Measurements from ENCODE around the gene STON2. TPM values are rescaled to one million over a fixed set of nuclear protein-coding genes. Genes with fewer than 3 reads are reported as not detected.

Gene STON2
- total RNA-seq, 1 experiment from 2014 or later: 28.2 TPM

- intact Hi-C loops (cut with micrococcal nuclease; ENCODE audit: unreplicated experiment): no loop called here
- BruUV-seq (replicated peaks): no TSS peak
- H3K9me3 Mint-ChIP-seq (ENCODE audit: low read depth, unreplicated experiment): no peaks in the 10 kb centered on the region
- H3K36me3 Mint-ChIP-seq (ENCODE audit: insufficient read depth, unreplicated experiment): no peaks in the 10 kb centered on the region
- no peak for DNase-seq
- no peak overlapping the region for H3K4me3 Mint-ChIP-seq (ENCODE audit: low read depth, unreplicated experiment)
- no peak overlapping the region for H3K27ac Mint-ChIP-seq (ENCODE audit: unreplicated experiment)
- CTCF ChIA-PET: no interaction called here
- no peak for TF ChIP-seq CTCF (IDR thresholded peaks at IDR 0.05; ENCODE audit: unreplicated experiment)
- no peaks in the 10 kb centered on the region for H3K4me1 Mint-ChIP-seq (ENCODE audit: low read depth, unreplicated experiment)
- H3K27me3 Mint-ChIP-seq (ENCODE audit: unreplicated experiment): no peaks in the 10 kb centered on the region
Measured at GRCh38 chr14:81261176-81261575, 138.9 kb downstream of the STON2 start.

GRCh38 chr14:81260732-81261131 is 139.4 kb downstream of the STON2 start:
- TF ChIP-seq CTCF (IDR thresholded peaks at IDR 0.05; ENCODE audit: unreplicated experiment): no peak
- CTCF ChIA-PET: no interaction called here
- intact Hi-C loops (cut with micrococcal nuclease; ENCODE audit: unreplicated experiment): no loop called here
- no peaks in the 10 kb centered on the region for H3K27me3 Mint-ChIP-seq (ENCODE audit: unreplicated experiment)
- H3K27ac Mint-ChIP-seq (ENCODE audit: unreplicated experiment): no peak overlapping the region
- DNase-seq: no peak
- H3K4me3 Mint-ChIP-seq (ENCODE audit: low read depth, unreplicated experiment): no peak overlapping the region
- no peaks in the 10 kb centered on the region for H3K4me1 Mint-ChIP-seq (ENCODE audit: low read depth, unreplicated experiment)
- BruUV-seq (replicated peaks): no TSS peak
- H3K36me3 Mint-ChIP-seq (ENCODE audit: insufficient read depth, unreplicated experiment): no peaks in the 10 kb centered on the region
- no peaks in the 10 kb centered on the region for H3K9me3 Mint-ChIP-seq (ENCODE audit: low read depth, unreplicated experiment)

- Mint-ChIP-seq H3K9me3 (ENCODE audit: low read depth, unreplicated experiment) (no peaks in the 10 kb centered on the region), H3K36me3 (ENCODE audit: insufficient read depth, unreplicated experiment) (no peaks in the 10 kb centered on the region), H3K4me1 (ENCODE audit: low read depth, unreplicated experiment) (no peaks in the 10 kb centered on the region), H3K27ac (ENCODE audit: unreplicated experiment) (no peak overlapping the region), H3K4me3 (ENCODE audit: low read depth, unreplicated experiment) (no peak overlapping the region), H3K27me3 (ENCODE audit: unreplicated experiment) (no peaks in the 10 kb centered on the region)
- no peak for TF ChIP-seq CTCF (IDR thresholded peaks at IDR 0.05; ENCODE audit: unreplicated experiment)
- CTCF ChIA-PET: no interaction called here
- no peak for DNase-seq
- no TSS peak for BruUV-seq (replicated peaks)
- intact Hi-C loops (cut with micrococcal nuclease; ENCODE audit: unreplicated experiment): no loop called here
Measured at GRCh38 chr14:81256289-81256960, 143.7 kb downstream of the STON2 start.

GRCh38 chr14:81252278-81252677 is 147.8 kb downstream of the STON2 start:
- intact Hi-C loops (cut with micrococcal nuclease; ENCODE audit: unreplicated experiment): no loop called here
- no peak for TF ChIP-seq CTCF (IDR thresholded peaks at IDR 0.05; ENCODE audit: unreplicated experiment)
- no peaks in the 10 kb centered on the region for H3K27me3 Mint-ChIP-seq (ENCODE audit: unreplicated experiment)
- no peaks in the 10 kb centered on the region for H3K36me3 Mint-ChIP-seq (ENCODE audit: insufficient read depth, unreplicated experiment)
- no peaks in the 10 kb centered on the region for H3K4me1 Mint-ChIP-seq (ENCODE audit: low read depth, unreplicated experiment)
- H3K27ac Mint-ChIP-seq (ENCODE audit: unreplicated experiment): no peak overlapping the region
- no peak for DNase-seq
- no peaks in the 10 kb centered on the region for H3K9me3 Mint-ChIP-seq (ENCODE audit: low read depth, unreplicated experiment)
- BruUV-seq (replicated peaks): no TSS peak
- CTCF ChIA-PET: no interaction called here
- no peak overlapping the region for H3K4me3 Mint-ChIP-seq (ENCODE audit: low read depth, unreplicated experiment)

Data from Calu3 (cell line).